ENCODE data around the gene LBX2.

Gene LBX2

GRCh38 chr2:74525717-74526648 is 26.6 kb upstream of the LBX2 start, which contains the start of gene DQX1:
Gene DQX1 (minus strand): TSS chr2:74526231. CDS start chr2:74525729, 502 bp downstream.
- DNase-seq (ENCODE audit: low read depth in 2 of 2): no peak

- no peak for DNase-seq (ENCODE audit: low read depth in 2 of 2)
Observed at GRCh38 chr2:74524955-74525716, 25.7 kb upstream of the LBX2 start.

GRCh38 chr2:74524005-74524404 is 24.6 kb upstream of the LBX2 start:
- no peak for DNase-seq (ENCODE audit: low read depth in 2 of 2)

- DNase-seq (ENCODE audit: low read depth in 2 of 2): no peak
Observed at GRCh38 chr2:74522516-74522915, 23.1 kb upstream of the LBX2 start.

GRCh38 chr2:74516650-74517049 is 17.2 kb upstream of the LBX2 start:
- no peak for DNase-seq (ENCODE audit: low read depth in 2 of 2)

GRCh38 chr2:74515981-74516633 is 16.7 kb upstream of the LBX2 start:
- DNase-seq (ENCODE audit: low read depth in 2 of 2): peak; percentile 71 to 75

- DNase-seq (ENCODE audit: low read depth in 2 of 2): no peak
Observed at GRCh38 chr2:74515271-74515980, 16.0 kb upstream of the LBX2 start.

GRCh38 chr2:74514368-74515270 is 15.2 kb upstream of the LBX2 start, which contains the start of gene TLX2:
Gene TLX2 (plus strand): TSS chr2:74514450. CDS start chr2:74514807, 357 bp downstream.
- no peak for DNase-seq (ENCODE audit: low read depth in 2 of 2)

- DNase-seq (ENCODE audit: low read depth in 2 of 2): peak in 1 of 2 donors; percentile 26
Observed at GRCh38 chr2:74513605-74514367, 14.4 kb upstream of the LBX2 start.

- no peak for DNase-seq (ENCODE audit: low read depth in 2 of 2)
Observed at GRCh38 chr2:74512744-74513604, 13.6 kb upstream of the LBX2 start.

GRCh38 chr2:74511104-74511989 is 11.9 kb upstream of the LBX2 start:
- no peak for DNase-seq (ENCODE audit: low read depth in 2 of 2)

- no peak for DNase-seq (ENCODE audit: low read depth in 2 of 2)
Observed at GRCh38 chr2:74510272-74510671, 10.9 kb upstream of the LBX2 start.

GRCh38 chr2:74507926-74508520 is 8.6 kb upstream of the LBX2 start:
- no peak for DNase-seq (ENCODE audit: low read depth in 2 of 2)

- DNase-seq (ENCODE audit: low read depth in 2 of 2): peak; percentile 98 to 99
Observed at GRCh38 chr2:74507145-74507925, 7.9 kb upstream of the LBX2 start, which contains the start of gene PCGF1. Gene PCGF1 (minus strand): TSS chr2:74507695. CDS start chr2:74507668, 27 bp downstream.

GRCh38 chr2:74505448-74506246 is 6.2 kb upstream of the LBX2 start:
- no peak for DNase-seq (ENCODE audit: low read depth in 2 of 2)

Measured in stimulated activated CD4-positive, alpha-beta T cell treated with anti-CD3 and anti-CD28 coated beads, Interleukin-1b, Interleukin-23, amount 100 ng/mL, for 4 hours (primary cell).